ENCODE results near the gene PIK3C2A. TPM values are rescaled to one million over a fixed set of nuclear protein-coding genes. Genes with fewer than 3 reads are reported as not detected.
"Not testable (repeated sequence)": the region's sequence is repeated elsewhere in the genome, so short reads cannot be mapped to it uniquely, and the experiment has no call there.

PIK3C2A gene
- total and polyA plus RNA-seq, 8 donors: 6.6 to 114 (median 35.9) TPM

DNA sequence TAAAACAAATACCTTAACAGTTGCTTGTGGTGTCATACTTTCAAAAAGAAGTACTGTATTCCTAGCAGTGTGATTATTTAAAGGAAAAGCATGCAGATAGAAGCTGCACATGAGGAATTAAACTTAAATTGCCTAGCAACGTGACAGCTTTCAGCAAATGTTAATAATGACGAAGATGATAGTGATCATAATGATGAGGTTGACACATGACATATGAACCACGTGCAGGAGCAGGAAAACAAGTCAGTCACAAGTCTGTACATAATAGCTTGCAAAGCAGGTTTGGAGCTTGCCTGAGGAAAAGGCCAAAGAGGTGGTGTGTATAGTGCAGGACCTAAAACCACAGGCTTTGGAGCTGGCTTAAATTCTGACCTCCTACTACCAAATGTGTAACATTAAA is 30.6 kb upstream of the PIK3C2A start:
- peak; percentile 28 to 41 for DNase-seq
- H3K4me3 ChIP-seq: no peak overlapping the region
- H3K27ac ChIP-seq: no peak overlapping the region
- no peak for TF ChIP-seq CTCF (IDR thresholded peaks at IDR 0.05)
- peak in 1 of 3 donors; percentile 34 for TF ChIP-seq POLR2AphosphoS5 (IDR thresholded peaks at IDR 0.05)
- no peaks in the 10 kb centered on the region for H3K36me3 ChIP-seq
- intact Hi-C loops (cut with DNase I; ENCODE audit: low total_unique reads): loop anchor here (10.0 kb wide), 1 partner anchor 266 kb away; no protein-coding TSS in a partner anchor
- no peaks in the 10 kb centered on the region for H3K27me3 ChIP-seq
- H3K9me3 ChIP-seq: no peaks in the 10 kb centered on the region
- no peaks in the 10 kb centered on the region for H3K4me1 ChIP-seq
- 20 to 38% (median 35%) methylated on average over 3 of the region's 3 CpGs for WGBS, 5 donors

- H3K27ac ChIP-seq: no peak overlapping the region
- no peak for TF ChIP-seq POLR2A (IDR thresholded peaks at IDR 0.05)
- no peak for TF ChIP-seq EP300 (IDR thresholded peaks at IDR 0.05)
- TF ChIP-seq CTCF (IDR thresholded peaks at IDR 0.05): no peak
- TF ChIP-seq POLR2AphosphoS5 (IDR thresholded peaks at IDR 0.05): no peak
- no peak overlapping the region for H3K4me3 ChIP-seq
- no peak for DNase-seq
- no peaks in the 10 kb centered on the region for H3K27me3 ChIP-seq
- intact Hi-C loops (cut with DNase I; ENCODE audit: low total_unique reads): loop anchor here (10.0 kb wide), 1 partner anchor 272 kb away; no protein-coding TSS in a partner anchor
- H3K9me3 ChIP-seq: no peaks in the 10 kb centered on the region
- H3K4me1 ChIP-seq: peaks cover 0 to 11% (median 0%) of the 10 kb centered on the region in 4 donors
- no peaks in the 10 kb centered on the region for H3K36me3 ChIP-seq
Observed at GRCh38 chr11:17233101-17233500, 25.3 kb upstream of the PIK3C2A start.

DNA sequence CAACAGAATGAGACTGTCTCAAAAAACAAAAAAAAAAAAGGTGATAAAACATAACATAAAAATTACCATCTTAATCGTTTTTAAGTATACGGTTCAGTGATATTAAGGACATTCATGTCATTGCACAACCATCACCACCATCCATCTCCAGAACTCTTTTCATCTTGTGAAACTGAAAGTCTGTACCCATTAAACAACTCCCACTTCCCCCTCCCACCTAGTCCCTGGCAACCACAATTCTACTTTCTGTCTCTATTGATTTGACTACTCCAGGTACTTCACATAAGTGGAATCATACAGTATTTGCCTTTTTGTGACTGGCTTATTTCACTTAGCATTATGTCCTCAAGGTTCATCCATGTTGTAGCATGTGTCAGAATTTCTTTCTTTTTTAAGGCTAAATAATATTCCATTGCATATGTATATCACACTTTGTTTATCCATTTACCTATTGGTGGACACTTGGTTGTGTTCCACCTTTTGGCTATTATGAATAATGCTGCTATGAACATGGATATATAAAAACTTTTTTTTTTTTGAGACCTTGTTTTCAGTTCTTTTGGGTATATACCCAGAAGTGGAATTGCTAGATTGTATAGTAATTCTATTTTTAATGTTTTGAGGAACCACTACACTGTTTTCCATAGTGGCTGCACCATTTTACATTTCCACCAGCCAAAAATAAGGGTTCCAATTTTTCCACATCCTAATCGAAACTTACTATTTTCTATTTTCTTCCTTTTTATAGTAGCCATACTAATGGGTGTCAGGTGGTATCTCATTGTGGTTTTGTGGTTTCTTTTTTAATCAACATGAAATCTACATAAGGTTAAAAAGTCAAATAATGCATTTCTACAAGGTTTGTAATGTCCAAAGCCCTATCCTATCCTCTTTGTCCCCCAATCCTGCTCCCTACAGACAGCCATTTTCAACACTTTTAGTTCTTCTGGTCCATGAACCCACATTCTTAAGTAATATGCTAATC is 23.4 kb upstream of the PIK3C2A start:
- H3K9me3 ChIP-seq: no peaks in the 10 kb centered on the region
- no peak overlapping the region for H3K27ac ChIP-seq
- no peaks in the 10 kb centered on the region for H3K27me3 ChIP-seq
- peak in 1 of 2 donors; percentile 14 for DNase-seq
- no peak overlapping the region for H3K4me3 ChIP-seq
- intact Hi-C loops (cut with DNase I; ENCODE audit: low total_unique reads): loop anchor here (10.0 kb wide), 1 partner anchor 274 kb away; no protein-coding TSS in a partner anchor
- WGBS, 5 donors: 64 to 84% (median 74%) methylated on average over 3 of the region's 3 CpGs
- H3K36me3 ChIP-seq: no peaks in the 10 kb centered on the region
- H3K4me1 ChIP-seq: peaks cover 0 to 11% (median 0%) of the 10 kb centered on the region in 4 donors
- TF ChIP-seq POLR2AphosphoS5 (IDR thresholded peaks at IDR 0.05) (no peak), CTCF (IDR thresholded peaks at IDR 0.05) (no peak), EP300 (IDR thresholded peaks at IDR 0.05) (no peak), POLR2A (IDR thresholded peaks at IDR 0.05) (no peak)

- Histone ChIP-seq H3K4me3 (no peak overlapping the region), H3K27me3 (no peaks in the 10 kb centered on the region), H3K27ac (no peak overlapping the region), H3K36me3 (no peaks in the 10 kb centered on the region), H3K9me3 (no peaks in the 10 kb centered on the region), H3K4me1 (peaks cover 0 to 11% (median 0%) of the 10 kb centered on the region in 4 donors)
- intact Hi-C loops (cut with DNase I; ENCODE audit: low total_unique reads): loop anchor here (10.0 kb wide), 1 partner anchor 275 kb away; no protein-coding TSS in a partner anchor
- TF ChIP-seq EP300 (IDR thresholded peaks at IDR 0.05): no peak
- DNase-seq: no peak
- WGBS, 5 donors: 72 to 80% (median 79%) methylated on average over 7 of the region's 7 CpGs
Observed at GRCh38 chr11:17229481-17230152, 21.8 kb upstream of the PIK3C2A start.

GRCh38 chr11:17228186-17228925 is 20.6 kb upstream of the PIK3C2A start:
- H3K27me3 ChIP-seq; H3K36me3 ChIP-seq; H3K4me3 ChIP-seq; H3K9me3 ChIP-seq; intact Hi-C loops (cut with DNase I; ENCODE audit: low total_unique reads); H3K27ac ChIP-seq; DNase-seq: not testable (repeated sequence)
- H3K4me1 ChIP-seq: peaks cover 0 to 11% (median 0%) of the 10 kb centered on the region in 4 donors
- WGBS, 5 donors: 93 to 98% (median 94%) methylated on average over 32 to 38 of the region's 38 CpGs
